ENCODE measurements around the gene CHAF1B. TPM values are rescaled to one million over a fixed set of nuclear protein-coding genes. Genes with fewer than 3 reads are reported as not detected.

The CHAF1B gene
- total and polyA plus RNA-seq, 2 donors, result 1.8 to 6.1 TPM

DNA sequence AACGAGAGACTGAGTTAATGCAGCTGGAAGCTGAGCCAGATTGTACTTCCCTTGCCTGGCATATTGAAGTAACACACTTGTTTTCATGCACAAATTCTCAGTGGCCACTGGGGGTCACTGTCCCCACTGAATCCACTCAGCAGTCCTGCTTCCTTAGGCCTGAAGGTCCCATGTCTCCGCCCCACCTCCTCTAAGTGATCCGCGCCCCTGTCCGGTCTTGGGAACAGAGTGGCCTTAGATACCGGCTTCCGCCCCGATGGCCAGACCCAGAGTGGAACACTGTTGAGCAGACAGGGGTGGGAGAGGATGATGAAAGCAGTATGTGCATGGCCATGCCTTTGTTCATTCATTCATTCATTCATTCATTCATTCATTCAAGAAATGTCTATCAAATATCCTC lies 34.8 kb downstream of the CHAF1B start:
- DNase-seq (ENCODE audit: low read depth in 6 of 9, low spot score in 9 of 9), result peak in 6 of 9 donors; percentile 15 to 56 (median 28)
- no peaks in the 10 kb centered on the region for H3K4me1 ChIP-seq (ENCODE audit: control insufficient read depth in 2 of 2, insufficient read depth in 2 of 2, low read length in 2 of 2)
- no peaks in the 10 kb centered on the region for H3K9me3 ChIP-seq (ENCODE audit: control insufficient read depth in 2 of 2, insufficient read depth in 1 of 2, low read length in 1 of 2)
- 60% methylated on average over 8 of the region's 8 CpGs for WGBS
- peaks cover 5 to 12% of the 10 kb centered on the region in 2 donors for H3K36me3 ChIP-seq (ENCODE audit: control insufficient read depth in 2 of 2, insufficient read depth in 2 of 2, low read length in 1 of 2)
- H3K4me3 ChIP-seq (ENCODE audit: low read length in 2 of 2), result no peak overlapping the region
- H3K27ac ChIP-seq (ENCODE audit: low read depth in 1 of 2, low read length in 1 of 2), result no peak overlapping the region
- H3K27me3 ChIP-seq (ENCODE audit: control insufficient read depth in 2 of 2, insufficient read depth in 1 of 2, low read length in 1 of 2), result no peaks in the 10 kb centered on the region

DNA sequence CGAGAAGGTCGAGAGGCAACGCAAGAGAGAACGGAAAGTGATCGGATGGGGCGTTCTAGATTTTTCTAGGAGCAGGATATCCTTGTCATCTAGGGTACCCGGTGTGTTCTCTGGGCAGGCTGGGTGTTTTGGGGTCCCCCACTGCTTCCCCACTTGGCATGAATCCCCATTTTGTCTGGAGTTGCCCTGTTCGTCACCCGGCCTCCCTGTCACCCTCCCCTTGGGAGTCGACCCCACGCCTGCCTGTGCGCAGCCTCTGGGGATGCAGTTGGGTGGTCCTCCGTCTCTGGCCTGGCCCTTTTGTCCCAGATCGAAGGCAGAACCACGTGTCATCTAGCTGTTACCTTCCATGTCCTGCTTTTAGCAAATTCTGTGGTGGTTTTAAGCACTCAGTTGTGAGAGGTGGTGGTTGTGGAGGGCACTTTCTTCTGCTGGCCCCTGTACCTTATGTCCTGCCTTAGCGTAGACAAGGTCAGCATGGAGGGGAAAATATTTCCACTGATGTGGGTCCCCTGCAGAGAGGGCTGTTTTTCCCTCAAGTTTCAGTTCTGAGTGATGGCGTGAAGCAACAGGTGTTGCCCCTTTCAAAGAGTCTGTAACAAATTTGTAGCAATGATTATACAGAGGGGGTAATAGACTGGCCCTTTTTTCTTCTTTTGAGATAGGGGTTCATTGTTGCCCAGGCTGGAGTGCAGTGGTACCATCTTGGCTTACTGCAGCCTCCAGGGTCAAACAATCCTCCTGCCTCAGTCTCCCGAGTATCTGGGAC lies 35.6 kb downstream of the CHAF1B start:
- no peaks in the 10 kb centered on the region for H3K9me3 ChIP-seq (ENCODE audit: control insufficient read depth in 2 of 2, insufficient read depth in 1 of 2, low read length in 1 of 2)
- H3K4me3 ChIP-seq (ENCODE audit: low read length in 2 of 2), result no peak overlapping the region
- DNase-seq (ENCODE audit: low read depth in 6 of 9, low spot score in 9 of 9), result no peak
- H3K36me3 ChIP-seq (ENCODE audit: control insufficient read depth in 2 of 2, insufficient read depth in 2 of 2, low read length in 1 of 2), result peaks cover 3 to 5% of the 10 kb centered on the region in 2 donors
- no peaks in the 10 kb centered on the region for H3K4me1 ChIP-seq (ENCODE audit: control insufficient read depth in 2 of 2, insufficient read depth in 2 of 2, low read length in 2 of 2)
- H3K27me3 ChIP-seq (ENCODE audit: control insufficient read depth in 2 of 2, insufficient read depth in 1 of 2, low read length in 1 of 2), result no peaks in the 10 kb centered on the region
- 96% methylated on average over 18 of the region's 18 CpGs for WGBS
- H3K27ac ChIP-seq (ENCODE audit: low read depth in 1 of 2, low read length in 1 of 2), result no peak overlapping the region

DNA sequence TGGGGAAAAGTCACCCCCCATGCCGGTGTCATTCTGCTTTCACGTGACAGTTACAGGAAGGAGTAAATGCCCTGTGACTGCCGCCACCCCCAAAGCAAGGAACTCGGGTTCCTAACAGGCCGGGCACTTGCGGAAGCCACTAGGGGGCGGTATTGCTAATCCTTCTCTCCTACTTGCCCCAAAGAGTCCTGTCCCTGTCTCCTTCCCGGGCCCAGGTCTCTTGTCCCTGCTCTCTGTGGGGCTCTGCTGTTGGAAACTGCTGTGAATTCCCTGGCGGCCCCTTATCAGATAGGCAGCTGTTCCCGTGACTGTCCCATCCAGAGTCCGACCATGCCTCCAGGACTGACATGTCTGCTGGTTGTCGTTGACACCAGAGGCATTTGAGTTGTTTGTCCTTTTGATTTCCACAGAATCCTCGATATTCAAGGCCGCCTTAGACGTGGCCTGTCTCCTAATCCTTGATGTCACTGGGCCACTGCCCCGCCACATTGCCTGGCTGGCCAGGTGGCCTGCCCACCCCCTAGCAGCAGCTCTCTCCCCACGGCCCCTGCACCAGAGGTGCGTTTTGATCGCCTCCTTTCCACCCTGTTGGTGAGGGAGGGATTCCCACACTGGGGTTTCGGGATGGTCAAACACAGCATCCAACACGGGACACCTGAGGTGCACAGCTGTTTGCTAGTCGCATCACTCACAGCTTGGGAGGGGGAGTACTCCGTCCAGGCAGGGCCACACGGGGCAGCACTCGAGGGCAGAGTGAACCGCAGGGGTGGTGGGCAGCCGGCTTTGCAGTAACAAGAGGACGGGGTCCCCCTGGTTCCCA lies 37.3 kb downstream of the CHAF1B start:
- H3K9me3 ChIP-seq (ENCODE audit: control insufficient read depth in 2 of 2, insufficient read depth in 1 of 2, low read length in 1 of 2), result no peaks in the 10 kb centered on the region
- no peak overlapping the region for H3K27ac ChIP-seq (ENCODE audit: low read depth in 1 of 2, low read length in 1 of 2)
- WGBS, result 78% methylated on average over 28 of the region's 28 CpGs
- no peaks in the 10 kb centered on the region for H3K4me1 ChIP-seq (ENCODE audit: control insufficient read depth in 2 of 2, insufficient read depth in 2 of 2, low read length in 2 of 2)
- H3K27me3 ChIP-seq (ENCODE audit: control insufficient read depth in 2 of 2, insufficient read depth in 1 of 2, low read length in 1 of 2), result no peaks in the 10 kb centered on the region
- no peak overlapping the region for H3K4me3 ChIP-seq (ENCODE audit: low read length in 2 of 2)
- DNase-seq (ENCODE audit: low read depth in 6 of 9, low spot score in 9 of 9), result peak in 5 of 9 donors; percentile 12 to 58 (median 35)
- no peaks in the 10 kb centered on the region for H3K36me3 ChIP-seq (ENCODE audit: control insufficient read depth in 2 of 2, insufficient read depth in 2 of 2, low read length in 1 of 2)

DNA sequence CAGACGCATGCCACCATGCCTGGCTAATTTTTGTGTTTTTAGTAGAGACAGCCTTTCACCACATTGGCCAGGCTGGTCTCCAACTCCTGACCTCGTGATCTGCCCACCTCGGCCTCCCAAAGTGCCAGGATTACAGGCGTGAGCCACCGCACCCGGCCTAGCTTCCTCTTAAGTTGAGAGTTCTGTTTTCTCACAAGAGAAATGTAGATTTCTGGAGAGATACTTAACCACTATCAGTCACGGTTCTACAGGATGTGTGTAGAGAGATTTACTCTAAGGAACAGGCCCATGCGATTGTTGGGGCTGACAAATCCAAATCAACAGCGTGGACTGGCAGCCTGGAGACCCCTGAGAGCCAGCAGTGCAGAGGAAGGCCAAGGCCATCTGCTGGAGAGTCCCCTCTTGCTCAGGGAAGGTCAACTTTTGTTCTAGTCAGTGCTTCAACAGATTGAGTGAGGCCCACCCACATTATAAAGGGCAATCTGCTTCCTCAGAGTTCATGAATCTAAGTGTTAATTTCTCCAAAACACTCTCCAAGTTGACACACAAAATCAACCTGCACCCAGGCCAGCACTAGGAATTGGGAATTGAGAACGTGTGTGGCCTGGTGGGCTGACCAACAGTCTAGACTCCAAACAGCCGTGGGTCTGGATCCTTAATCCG lies 38.7 kb downstream of the CHAF1B start:
- DNase-seq (ENCODE audit: low read depth in 6 of 9, low spot score in 9 of 9), result no peak
- no peaks in the 10 kb centered on the region for H3K36me3 ChIP-seq (ENCODE audit: control insufficient read depth in 2 of 2, insufficient read depth in 2 of 2, low read length in 1 of 2)
- WGBS, result 87% methylated on average over 12 of the region's 12 CpGs
- peaks cover 0 to 4% of the 10 kb centered on the region in 2 donors for H3K27me3 ChIP-seq (ENCODE audit: control insufficient read depth in 2 of 2, insufficient read depth in 1 of 2, low read length in 1 of 2)
- H3K4me1 ChIP-seq (ENCODE audit: control insufficient read depth in 2 of 2, insufficient read depth in 2 of 2, low read length in 2 of 2), result no peaks in the 10 kb centered on the region
- no peak overlapping the region for H3K27ac ChIP-seq (ENCODE audit: low read depth in 1 of 2, low read length in 1 of 2)
- H3K9me3 ChIP-seq (ENCODE audit: control insufficient read depth in 2 of 2, insufficient read depth in 1 of 2, low read length in 1 of 2), result no peaks in the 10 kb centered on the region
- H3K4me3 ChIP-seq (ENCODE audit: low read length in 2 of 2), result no peak overlapping the region

DNA sequence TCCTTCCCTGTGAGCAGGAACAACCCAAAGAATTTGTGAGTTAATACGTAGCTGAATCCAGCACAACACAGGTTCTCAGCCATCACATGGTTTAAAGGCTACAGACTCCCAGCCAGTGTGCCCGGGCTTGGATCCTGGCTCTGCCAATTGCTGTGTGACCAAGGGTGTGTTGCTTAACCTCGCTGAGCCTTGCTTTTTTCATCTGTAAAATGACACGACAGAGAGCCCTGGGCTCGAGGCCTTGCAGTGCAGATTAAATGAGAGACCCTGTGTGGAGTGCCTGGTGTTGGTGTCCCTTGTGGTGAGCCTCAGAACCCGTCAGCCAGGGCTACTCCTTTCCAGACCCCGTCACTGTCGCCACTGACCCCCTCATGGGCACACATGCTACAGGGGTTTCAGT lies 39.4 kb downstream of the CHAF1B start:
- WGBS, result 98% methylated on average over 8 of the region's 8 CpGs
- Histone ChIP-seq H3K4me3 (ENCODE audit: low read length in 2 of 2) (no peak overlapping the region), H3K4me1 (ENCODE audit: control insufficient read depth in 2 of 2, insufficient read depth in 2 of 2, low read length in 2 of 2) (no peaks in the 10 kb centered on the region), H3K27me3 (ENCODE audit: control insufficient read depth in 2 of 2, insufficient read depth in 1 of 2, low read length in 1 of 2) (peaks cover 0 to 10% of the 10 kb centered on the region in 2 donors), H3K27ac (ENCODE audit: low read depth in 1 of 2, low read length in 1 of 2) (no peak overlapping the region), H3K36me3 (ENCODE audit: control insufficient read depth in 2 of 2, insufficient read depth in 2 of 2, low read length in 1 of 2) (no peaks in the 10 kb centered on the region), H3K9me3 (ENCODE audit: control insufficient read depth in 2 of 2, insufficient read depth in 1 of 2, low read length in 1 of 2) (no peaks in the 10 kb centered on the region)
- no peak for DNase-seq (ENCODE audit: low read depth in 6 of 9, low spot score in 9 of 9)

DNA sequence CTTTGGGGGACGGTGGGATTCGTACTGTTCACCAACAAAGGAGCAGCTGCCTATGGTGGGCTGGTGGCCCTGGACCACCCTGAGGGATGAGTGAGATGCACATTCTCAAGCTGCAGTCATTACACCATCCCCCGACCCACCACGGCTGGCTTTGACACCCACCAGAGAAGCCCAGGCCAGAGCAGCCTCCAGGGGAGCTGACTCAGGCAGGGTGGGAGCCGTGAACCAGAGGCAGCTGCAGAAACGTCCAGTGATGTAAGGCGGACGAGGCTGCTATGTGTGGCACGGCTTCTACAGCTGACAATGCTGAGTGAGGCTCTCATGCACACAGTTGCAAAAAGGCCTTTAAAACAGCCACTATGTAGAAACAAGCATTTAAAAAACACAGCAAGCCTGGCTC lies 40.1 kb downstream of the CHAF1B start:
- peaks cover 4 to 5% of the 10 kb centered on the region in 2 donors for H3K4me1 ChIP-seq (ENCODE audit: control insufficient read depth in 2 of 2, insufficient read depth in 2 of 2, low read length in 2 of 2)
- no peak overlapping the region for H3K4me3 ChIP-seq (ENCODE audit: low read length in 2 of 2)
- 97% methylated on average over 9 of the region's 9 CpGs for WGBS
- no peak overlapping the region for H3K27ac ChIP-seq (ENCODE audit: low read depth in 1 of 2, low read length in 1 of 2)
- no peaks in the 10 kb centered on the region for H3K36me3 ChIP-seq (ENCODE audit: control insufficient read depth in 2 of 2, insufficient read depth in 2 of 2, low read length in 1 of 2)
- no peak for DNase-seq (ENCODE audit: low read depth in 6 of 9, low spot score in 9 of 9)
- no peaks in the 10 kb centered on the region for H3K9me3 ChIP-seq (ENCODE audit: control insufficient read depth in 2 of 2, insufficient read depth in 1 of 2, low read length in 1 of 2)
- peaks cover 0 to 17% of the 10 kb centered on the region in 2 donors for H3K27me3 ChIP-seq (ENCODE audit: control insufficient read depth in 2 of 2, insufficient read depth in 1 of 2, low read length in 1 of 2)

DNA sequence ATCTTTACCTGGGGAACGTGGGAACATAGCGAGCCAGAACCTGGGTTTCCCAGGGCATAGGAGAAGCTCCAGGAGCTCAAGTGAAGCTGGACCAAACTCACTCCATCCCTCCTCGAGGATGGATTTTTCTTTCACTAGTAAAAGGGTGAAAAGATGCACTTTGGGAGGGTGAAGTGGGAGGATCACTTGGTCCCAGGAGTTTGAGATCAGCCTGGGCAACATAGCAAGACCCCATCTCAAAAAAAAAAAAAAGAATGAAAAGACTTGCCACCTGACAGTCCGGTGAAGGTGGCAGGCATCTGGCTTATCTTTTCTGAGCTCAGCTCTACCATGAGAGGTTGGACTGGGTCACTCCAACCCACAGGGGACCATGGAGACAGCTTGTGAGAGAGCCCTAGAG lies 42.3 kb downstream of the CHAF1B start:
- H3K27me3 ChIP-seq (ENCODE audit: control insufficient read depth in 2 of 2, insufficient read depth in 1 of 2, low read length in 1 of 2), result peaks cover 0 to 27% of the 10 kb centered on the region in 2 donors
- WGBS, result 95% methylated on average over 4 of the region's 4 CpGs

DNA sequence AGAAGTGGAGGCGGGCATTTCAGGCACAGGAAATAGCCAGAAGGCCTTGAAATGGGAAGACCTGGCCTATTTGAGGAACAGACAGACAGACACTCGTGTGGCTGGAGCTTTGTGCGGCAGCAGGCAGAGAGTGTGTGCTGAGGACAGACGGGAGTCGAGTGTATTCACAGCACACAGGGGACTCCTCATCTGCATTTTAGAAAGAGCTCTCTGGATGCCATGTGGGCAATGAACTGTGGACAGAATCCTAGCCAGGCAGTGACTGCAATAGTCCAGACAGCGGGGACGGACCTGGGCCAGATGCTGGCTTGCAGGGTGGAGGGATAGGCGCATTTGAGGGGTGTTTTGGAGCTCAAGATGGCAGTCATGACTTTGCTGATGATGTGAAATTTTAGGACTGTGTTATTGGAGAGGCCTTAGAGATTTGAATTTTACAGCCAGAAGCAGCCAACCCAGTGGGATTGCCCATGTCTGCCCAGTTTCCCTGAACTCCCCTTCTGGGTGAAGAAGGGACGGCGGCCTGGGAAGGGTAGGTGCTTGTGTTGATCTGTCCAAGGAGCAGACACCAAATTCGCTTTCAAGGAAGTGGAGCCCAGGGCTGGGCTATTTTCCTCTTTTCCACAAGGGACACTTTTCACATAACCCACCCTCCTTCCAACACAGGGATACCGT lies 43.7 kb downstream of the CHAF1B start:
- WGBS, result 93% methylated on average over 12 of the region's 12 CpGs
- Histone ChIP-seq H3K4me3 (ENCODE audit: low read length in 2 of 2) (no peak overlapping the region), H3K4me1 (ENCODE audit: control insufficient read depth in 2 of 2, insufficient read depth in 2 of 2, low read length in 2 of 2) (peaks cover 5 to 7% of the 10 kb centered on the region in 2 donors)

More for the DNA sequence above, 42.3 kb downstream of the CHAF1B start:
- Histone ChIP-seq H3K9me3 (ENCODE audit: control insufficient read depth in 2 of 2, insufficient read depth in 1 of 2, low read length in 1 of 2) (no peaks in the 10 kb centered on the region), H3K36me3 (ENCODE audit: control insufficient read depth in 2 of 2, insufficient read depth in 2 of 2, low read length in 1 of 2) (no peaks in the 10 kb centered on the region), H3K27ac (ENCODE audit: low read depth in 1 of 2, low read length in 1 of 2) (no peak overlapping the region), H3K4me1 (ENCODE audit: control insufficient read depth in 2 of 2, insufficient read depth in 2 of 2, low read length in 2 of 2) (peaks cover 5 to 7% of the 10 kb centered on the region in 2 donors), H3K4me3 (ENCODE audit: low read length in 2 of 2) (no peak overlapping the region)
- DNase-seq (ENCODE audit: low read depth in 6 of 9, low spot score in 9 of 9), result no peak

More for the DNA sequence above, 43.7 kb downstream of the CHAF1B start:
- no peak overlapping the region for H3K27ac ChIP-seq (ENCODE audit: low read depth in 1 of 2, low read length in 1 of 2)
- no peak for DNase-seq (ENCODE audit: low read depth in 6 of 9, low spot score in 9 of 9)
- no peaks in the 10 kb centered on the region for H3K36me3 ChIP-seq (ENCODE audit: control insufficient read depth in 2 of 2, insufficient read depth in 2 of 2, low read length in 1 of 2)
- H3K9me3 ChIP-seq (ENCODE audit: control insufficient read depth in 2 of 2, insufficient read depth in 1 of 2, low read length in 1 of 2), result no peaks in the 10 kb centered on the region
- H3K27me3 ChIP-seq (ENCODE audit: control insufficient read depth in 2 of 2, insufficient read depth in 1 of 2, low read length in 1 of 2), result peaks cover 0 to 27% of the 10 kb centered on the region in 2 donors
